Neural progenitor cell (in vitro differentiated cells): Measurements from ENCODE around the gene CNTNAP2. TPM values are rescaled to one million over a fixed set of nuclear protein-coding genes. Genes with fewer than 3 reads are reported as not detected.

Experiments
- DNase-seq: peaks from one replicate; pipeline ENCODE4 v3.0.0-alpha.2; 2016; ENCODE audit warnings: low spot score
- H2AFZ ChIP-seq: fragments of 200-600 bp; sonication (generic); replicated peaks from 2 replicates; pipeline ENCODE4 v1.6.1; 2016; ENCODE audit warnings: antibody characterized with exemption
- H3F3A ChIP-seq: fragments of 200-600 bp; sonication (generic); 2 replicates; pipeline ENCODE4 v1.6.1; 2016; ENCODE audit warnings: antibody characterized with exemption, low read depth
- H3K27ac ChIP-seq: fragments of 200-600 bp; sonication (generic); 2 replicates; pipeline ENCODE4 v1.5.1; 2016; ENCODE audit warnings: mild to moderate bottlenecking
- H3K27me3 ChIP-seq: fragments of 200-600 bp; sonication (generic); 2 replicates; pipeline ENCODE4 v1.6.1; 2016; ENCODE audit warnings: mild to moderate bottlenecking, moderate library complexity
- H3K36me3 ChIP-seq: fragments of 200-600 bp; sonication (generic); 2 replicates; pipeline ENCODE4 v1.5.1; 2016
- H3K4me1 ChIP-seq: fragments of 200-600 bp; sonication (generic); 2 replicates; pipeline ENCODE4 v1.6.1; 2016; ENCODE audit warnings: mixed run types
- H3K4me2 ChIP-seq: fragments of 200-600 bp; sonication (generic); 2 replicates; pipeline ENCODE4 v1.6.1; 2016
- H3K4me3 ChIP-seq: fragments of 200-600 bp; sonication (generic); 2 replicates; pipeline ENCODE4 v1.5.1; 2016
- H3K79me2 ChIP-seq: fragments of 200-600 bp; sonication (generic); 2 replicates; pipeline ENCODE4 v1.6.1; 2016; ENCODE audit warnings: low read depth
- H3K9ac ChIP-seq: fragments of 200-600 bp; sonication (generic); 2 replicates; pipeline ENCODE4 v1.6.1; 2016
- H3K9me3 ChIP-seq: fragments of 200-600 bp; sonication (generic); 2 replicates; pipeline ENCODE4 v1.5.1; 2016; ENCODE audit warnings: low read depth
- H4K20me1 ChIP-seq: fragments of 200-600 bp; sonication (generic); 2 replicates; pipeline ENCODE4 v1.6.1; 2016; ENCODE audit warnings: low read depth
- H3K27ac Mint-ChIP-seq: 3 replicates; pipeline ENCODE4 v1.8.0; 2021; ENCODE audit warnings: mixed read lengths
- H3K27me3 Mint-ChIP-seq: 2 replicates; pipeline ENCODE4 v1.8.0; 2022; ENCODE audit warnings: low read depth, mild to moderate bottlenecking, inconsistent platforms, moderate library complexity, mixed read lengths; ENCODE audit not compliant: insufficient read depth
- H3K36me3 Mint-ChIP-seq: 3 replicates; pipeline ENCODE4 v1.8.0; 2021; ENCODE audit warnings: mixed read lengths
- H3K4me1 Mint-ChIP-seq: 3 replicates; pipeline ENCODE4 v1.8.0; 2021; ENCODE audit warnings: mixed read lengths
- H3K4me3 Mint-ChIP-seq: 3 replicates; pipeline ENCODE4 v1.8.0; 2021; ENCODE audit warnings: mild to moderate bottlenecking, moderate library complexity, mixed read lengths
- H3K9me3 Mint-ChIP-seq: 3 replicates; pipeline ENCODE4 v1.8.0; 2020; ENCODE audit warnings: mixed read lengths
- EZH2 ChIP-seq: fragments of 200-600 bp; sonication (generic); IDR thresholded peaks from 2 replicates; pipeline ENCODE4 v1.6.1; 2017; ENCODE audit warnings: antibody characterized with exemption, mild to moderate bottlenecking, moderate library complexity
- EZH2phosphoT487 ChIP-seq: fragments of 200-600 bp; sonication (generic); IDR thresholded peaks from 2 replicates; pipeline ENCODE4 v1.6.1; 2017; ENCODE audit warnings: antibody characterized with exemption
- total RNA-seq: library from RNA; depleted of rRNA; stranded (reverse); fragments of >200 nt; gene quantifications from 2 replicates; pipeline ENCODE4 v1.2.3, GENCODE V29; 2015; ENCODE audit warnings: low replicate concordance
- TF ChIP-seq, protein P1 (sequence below): fragments of 200-600 bp; sonication (generic); IDR thresholded peaks from 2 replicates; pipeline ENCODE4 v1.5.1; 2017; ENCODE audit warnings: antibody characterized with exemption, mild to moderate bottlenecking

The CNTNAP2 gene
- total RNA-seq, 1 donor from 2014 or later, result 126 TPM

DNA sequence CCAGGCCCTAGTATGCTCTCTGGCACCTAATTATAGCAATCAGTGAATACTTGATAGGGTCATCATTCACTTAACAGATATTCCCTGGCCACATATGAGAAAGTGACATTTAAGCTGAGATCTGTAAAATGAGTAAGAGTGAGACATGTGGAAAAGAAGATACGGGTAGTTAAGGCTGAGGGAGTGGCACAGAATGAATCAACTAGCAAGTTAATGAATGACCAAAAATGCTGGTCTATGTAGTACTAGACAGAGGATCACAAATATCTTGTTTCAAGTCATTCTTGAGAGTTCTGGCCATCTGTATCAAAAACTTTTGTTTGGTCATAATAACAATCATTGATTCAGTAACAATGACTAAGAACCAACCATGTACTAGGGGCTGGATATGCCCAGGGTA is 954.9 kb downstream of the CNTNAP2 start:
- H3K4me1 ChIP-seq, result no peaks in the 10 kb centered on the region
- Mint-ChIP-seq H3K27ac (no peak overlapping the region), H3K4me3 (no peak overlapping the region), H3K27me3 (peaks cover 2% of the 10 kb centered on the region), H3K36me3 (no peaks in the 10 kb centered on the region), H3K9me3 (no peaks in the 10 kb centered on the region), H3K4me1 (peaks cover 3% of the 10 kb centered on the region)
- H3K4me3 ChIP-seq, result no peak overlapping the region
- no peak overlapping the region for H3K27ac ChIP-seq
- no peaks in the 10 kb centered on the region for H3K27me3 ChIP-seq
- H3K36me3 ChIP-seq, result no peaks in the 10 kb centered on the region
- no peak overlapping the region for H2AFZ ChIP-seq
- TF ChIP-seq EZH2, result no peak
- TF ChIP-seq, protein P1, sequence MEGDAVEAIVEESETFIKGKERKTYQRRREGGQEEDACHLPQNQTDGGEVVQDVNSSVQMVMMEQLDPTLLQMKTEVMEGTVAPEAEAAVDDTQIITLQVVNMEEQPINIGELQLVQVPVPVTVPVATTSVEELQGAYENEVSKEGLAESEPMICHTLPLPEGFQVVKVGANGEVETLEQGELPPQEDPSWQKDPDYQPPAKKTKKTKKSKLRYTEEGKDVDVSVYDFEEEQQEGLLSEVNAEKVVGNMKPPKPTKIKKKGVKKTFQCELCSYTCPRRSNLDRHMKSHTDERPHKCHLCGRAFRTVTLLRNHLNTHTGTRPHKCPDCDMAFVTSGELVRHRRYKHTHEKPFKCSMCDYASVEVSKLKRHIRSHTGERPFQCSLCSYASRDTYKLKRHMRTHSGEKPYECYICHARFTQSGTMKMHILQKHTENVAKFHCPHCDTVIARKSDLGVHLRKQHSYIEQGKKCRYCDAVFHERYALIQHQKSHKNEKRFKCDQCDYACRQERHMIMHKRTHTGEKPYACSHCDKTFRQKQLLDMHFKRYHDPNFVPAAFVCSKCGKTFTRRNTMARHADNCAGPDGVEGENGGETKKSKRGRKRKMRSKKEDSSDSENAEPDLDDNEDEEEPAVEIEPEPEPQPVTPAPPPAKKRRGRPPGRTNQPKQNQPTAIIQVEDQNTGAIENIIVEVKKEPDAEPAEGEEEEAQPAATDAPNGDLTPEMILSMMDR, result no peak
- no peak overlapping the region for H3K9ac ChIP-seq
- H3K4me2 ChIP-seq, result no peak overlapping the region
- DNase-seq, result no peak
- no peaks in the 10 kb centered on the region for H3K9me3 ChIP-seq
- no peaks in the 10 kb centered on the region for H3F3A ChIP-seq
- no peaks in the 10 kb centered on the region for H4K20me1 ChIP-seq
- H3K79me2 ChIP-seq, result no peaks in the 10 kb centered on the region

DNA sequence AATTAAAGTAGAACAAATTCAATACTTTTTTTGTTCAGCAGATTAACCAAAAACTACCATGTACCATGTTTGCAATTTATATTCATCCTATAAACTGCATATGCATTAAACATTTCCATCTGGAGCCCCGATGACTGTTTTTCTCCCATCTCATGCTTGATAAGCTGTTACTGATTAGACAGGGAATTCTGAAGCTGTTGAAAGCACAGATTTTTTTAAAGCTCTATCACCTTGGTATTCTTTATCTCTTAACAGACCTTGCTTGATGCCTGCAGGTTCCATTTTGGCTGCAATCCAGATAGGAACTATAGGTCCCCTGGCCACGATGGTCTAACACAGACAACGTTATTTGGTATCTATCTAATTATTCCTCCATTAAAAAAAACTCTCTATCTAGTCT is 961.7 kb downstream of the CNTNAP2 start:
- no peaks in the 10 kb centered on the region for H3K9me3 Mint-ChIP-seq
- peaks cover 2% of the 10 kb centered on the region for H3K27me3 Mint-ChIP-seq
- H3K36me3 Mint-ChIP-seq, result no peaks in the 10 kb centered on the region
- H3K27ac ChIP-seq, result no peak overlapping the region
- no peaks in the 10 kb centered on the region for H3K4me1 ChIP-seq
- no peak overlapping the region for H3K4me3 Mint-ChIP-seq
- no peak overlapping the region for H3K9ac ChIP-seq
- no peaks in the 10 kb centered on the region for H3K79me2 ChIP-seq
- H3K4me1 Mint-ChIP-seq, result no peaks in the 10 kb centered on the region
- H3K27ac Mint-ChIP-seq, result no peak overlapping the region
- no peak for TF ChIP-seq EZH2
- TF ChIP-seq, protein P1, result no peak
- no peak for TF ChIP-seq EZH2phosphoT487
- H3K4me2 ChIP-seq, result no peak overlapping the region
- H3K4me3 ChIP-seq, result no peak overlapping the region
- H2AFZ ChIP-seq, result no peak overlapping the region
- no peaks in the 10 kb centered on the region for H3F3A ChIP-seq
- no peaks in the 10 kb centered on the region for H4K20me1 ChIP-seq
- DNase-seq, result no peak
- H3K27me3 ChIP-seq, result no peaks in the 10 kb centered on the region
- no peaks in the 10 kb centered on the region for H3K9me3 ChIP-seq
- H3K36me3 ChIP-seq, result no peaks in the 10 kb centered on the region

DNA sequence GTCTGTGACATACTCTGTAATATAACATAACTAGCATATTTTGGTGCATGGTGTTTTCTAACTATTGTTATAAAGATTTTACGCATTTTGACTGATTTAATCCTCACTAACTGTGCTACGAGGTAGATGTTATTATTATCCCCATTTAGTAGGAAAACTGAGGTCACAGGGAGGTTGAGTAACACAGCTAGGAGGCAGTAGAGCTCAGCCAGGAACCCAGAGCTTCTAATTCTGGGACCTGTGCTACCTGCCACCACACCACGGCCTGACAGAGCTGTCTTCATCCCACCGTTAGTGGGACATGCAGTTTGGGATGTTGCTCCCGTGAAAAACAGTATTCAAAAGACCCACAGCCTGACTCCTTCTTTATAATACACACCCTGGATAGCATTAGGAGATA is 962.5 kb downstream of the CNTNAP2 start:
- Mint-ChIP-seq H3K27me3 (no peaks in the 10 kb centered on the region), H3K4me1 (no peaks in the 10 kb centered on the region), H3K27ac (no peak overlapping the region), H3K36me3 (no peaks in the 10 kb centered on the region), H3K4me3 (no peak overlapping the region), H3K9me3 (no peaks in the 10 kb centered on the region)
- Histone ChIP-seq H3K79me2 (no peaks in the 10 kb centered on the region), H3K4me2 (no peak overlapping the region), H3K4me3 (no peak overlapping the region), H4K20me1 (no peaks in the 10 kb centered on the region), H3K4me1 (no peaks in the 10 kb centered on the region), H3K27me3 (no peaks in the 10 kb centered on the region), H3F3A (no peaks in the 10 kb centered on the region), H3K36me3 (no peaks in the 10 kb centered on the region), H2AFZ (no peak overlapping the region), H3K9me3 (no peaks in the 10 kb centered on the region), H3K9ac (no peak overlapping the region), H3K27ac (no peak overlapping the region)
- DNase-seq, result no peak
- TF ChIP-seq EZH2 (no peak), EZH2phosphoT487 (no peak)
- TF ChIP-seq, protein P1, result peak; percentile 7
